ENCODE data around the gene CSTF1. TPM values are rescaled to one million over a fixed set of nuclear protein-coding genes. Genes with fewer than 3 reads are reported as not detected.

The CSTF1 gene
- total RNA-seq, 1 experiment from 2014 or later: 44.5 TPM

DNA sequence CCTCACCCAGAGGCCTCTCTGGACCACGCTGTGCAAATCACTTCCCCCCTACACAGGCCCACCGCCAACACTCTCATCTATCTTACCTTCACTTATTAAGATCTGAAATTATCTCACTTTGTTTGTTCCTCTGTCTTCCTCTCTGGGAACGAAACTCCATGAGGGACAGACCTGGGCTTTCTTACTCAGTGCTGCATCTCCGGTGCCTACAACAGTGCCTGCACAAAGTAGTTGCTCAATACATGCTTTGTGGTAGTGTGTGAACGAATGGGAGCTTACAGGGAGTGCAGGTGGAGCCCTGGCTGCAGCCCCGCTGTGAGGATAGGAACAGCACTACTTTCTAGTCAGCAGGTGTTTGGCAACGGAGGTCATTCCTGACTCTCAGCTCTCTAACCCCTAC lies 25.0 kb downstream of the CSTF1 start:
- Histone ChIP-seq H3K27me3 (ENCODE audit: insufficient read depth, low read length) (no peaks in the 10 kb centered on the region), H3K9me3 (ENCODE audit: control insufficient read depth in 1 of 2, insufficient read depth in 1 of 2, low read depth in 1 of 2, low read length in 2 of 2) (no peaks in the 10 kb centered on the region), H3K79me2 (ENCODE audit: insufficient read depth, low read length) (no peaks in the 10 kb centered on the region), H3K36me3 (ENCODE audit: control insufficient read depth in 1 of 2, insufficient read depth in 2 of 2, low read length in 2 of 2) (peaks cover 0 to 2% of the 10 kb centered on the region in 2 experiments; a peak in 1 of 4 replicates), H3K9ac (ENCODE audit: low read length) (no peak overlapping the region), H2AFZ (ENCODE audit: low read depth, low read length, poor library complexity, severe bottlenecking) (no peak overlapping the region), H3K27ac (ENCODE audit: low read depth, low read length) (no peak overlapping the region), H3K4me3 (replicated peaks in 1 of 2; ENCODE audit: low read depth in 1 of 2, low read length in 2 of 2) (no peak overlapping the region), H3K4me1 (ENCODE audit: control insufficient read depth in 1 of 2, insufficient read depth in 2 of 2, low read length in 2 of 2) (peaks cover 9 to 13% of the 10 kb centered on the region in 2 experiments), H3K9me2 (ENCODE audit: insufficient read depth) (no peaks in the 10 kb centered on the region), H3K4me2 (ENCODE audit: low read length) (no peak overlapping the region), H4K20me1 (ENCODE audit: insufficient read depth) (no peaks in the 10 kb centered on the region)
- DNase-seq (ENCODE audit: low read depth, low spot score): no peak
- TF ChIP-seq, protein P1, sequence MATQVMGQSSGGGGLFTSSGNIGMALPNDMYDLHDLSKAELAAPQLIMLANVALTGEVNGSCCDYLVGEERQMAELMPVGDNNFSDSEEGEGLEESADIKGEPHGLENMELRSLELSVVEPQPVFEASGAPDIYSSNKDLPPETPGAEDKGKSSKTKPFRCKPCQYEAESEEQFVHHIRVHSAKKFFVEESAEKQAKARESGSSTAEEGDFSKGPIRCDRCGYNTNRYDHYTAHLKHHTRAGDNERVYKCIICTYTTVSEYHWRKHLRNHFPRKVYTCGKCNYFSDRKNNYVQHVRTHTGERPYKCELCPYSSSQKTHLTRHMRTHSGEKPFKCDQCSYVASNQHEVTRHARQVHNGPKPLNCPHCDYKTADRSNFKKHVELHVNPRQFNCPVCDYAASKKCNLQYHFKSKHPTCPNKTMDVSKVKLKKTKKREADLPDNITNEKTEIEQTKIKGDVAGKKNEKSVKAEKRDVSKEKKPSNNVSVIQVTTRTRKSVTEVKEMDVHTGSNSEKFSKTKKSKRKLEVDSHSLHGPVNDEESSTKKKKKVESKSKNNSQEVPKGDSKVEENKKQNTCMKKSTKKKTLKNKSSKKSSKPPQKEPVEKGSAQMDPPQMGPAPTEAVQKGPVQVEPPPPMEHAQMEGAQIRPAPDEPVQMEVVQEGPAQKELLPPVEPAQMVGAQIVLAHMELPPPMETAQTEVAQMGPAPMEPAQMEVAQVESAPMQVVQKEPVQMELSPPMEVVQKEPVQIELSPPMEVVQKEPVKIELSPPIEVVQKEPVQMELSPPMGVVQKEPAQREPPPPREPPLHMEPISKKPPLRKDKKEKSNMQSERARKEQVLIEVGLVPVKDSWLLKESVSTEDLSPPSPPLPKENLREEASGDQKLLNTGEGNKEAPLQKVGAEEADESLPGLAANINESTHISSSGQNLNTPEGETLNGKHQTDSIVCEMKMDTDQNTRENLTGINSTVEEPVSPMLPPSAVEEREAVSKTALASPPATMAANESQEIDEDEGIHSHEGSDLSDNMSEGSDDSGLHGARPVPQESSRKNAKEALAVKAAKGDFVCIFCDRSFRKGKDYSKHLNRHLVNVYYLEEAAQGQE (IDR thresholded peaks at IDR 0.05; ENCODE audit: low read depth): no peak
- TF ChIP-seq JUND (IDR thresholded peaks at IDR 0.05): no peak
- TF ChIP-seq CEBPB (IDR thresholded peaks at IDR 0.05; ENCODE audit: low read depth): no peak
- no peak for TF ChIP-seq SRF (IDR thresholded peaks at IDR 0.05; ENCODE audit: low read depth)
- no peak for TF ChIP-seq ZFX (IDR thresholded peaks at IDR 0.05)
- TF ChIP-seq ATF3 (IDR thresholded peaks at IDR 0.05): no peak
- TF ChIP-seq SP1 (IDR thresholded peaks at IDR 0.05; ENCODE audit: low read depth): no peak
- TF ChIP-seq CBX3 (IDR thresholded peaks at IDR 0.05; ENCODE audit: low read depth): no peak
- TF ChIP-seq ELF1 (IDR thresholded peaks at IDR 0.05; ENCODE audit: borderline replicate concordance, low read depth): no peak
- no peak for TF ChIP-seq YY1 (IDR thresholded peaks at IDR 0.05; ENCODE audit: extremely low read depth, insufficient replicate concordance, low read depth, low read length)
- no peak for TF ChIP-seq FOSL1 (IDR thresholded peaks at IDR 0.05; ENCODE audit: low read depth)
- no peak for TF ChIP-seq ZBTB33 (IDR thresholded peaks at IDR 0.05; ENCODE audit: extremely low read depth, insufficient replicate concordance, low read length)
- no peak for TF ChIP-seq CTCF (IDR thresholded peaks at IDR 0.05 in 2 of 3, conservative IDR thresholded peaks at IDR 0.05 in 1 of 3; ENCODE audit: borderline replicate concordance in 1 of 3, insufficient read depth in 1 of 3, low read depth in 2 of 3, low read length in 2 of 3)
- no peak for TF ChIP-seq TCF7L2 (IDR thresholded peaks at IDR 0.05; ENCODE audit: borderline replicate concordance, extremely low read depth, insufficient read depth, insufficient read length)
- TF ChIP-seq RAD21 (IDR thresholded peaks at IDR 0.05; ENCODE audit: low read depth): no peak
- no peak for TF ChIP-seq EZH2phosphoT487 (IDR thresholded peaks at IDR 0.05; ENCODE audit: borderline replicate concordance)
- no peak for TF ChIP-seq POLR2AphosphoS5 (IDR thresholded peaks at IDR 0.05; ENCODE audit: low read depth, low read length)
- intact Hi-C loops (cut with micrococcal nuclease): no loop called here
- RAD21 ChIA-PET (ENCODE audit: low non-redundant PET in 1 of 2, low total read pairs in 2 of 2, uncharacterized antibody in 2 of 2, unreplicated experiment in 2 of 2): no interaction called here
- POLR2A ChIA-PET: no interaction called here
- CTCF ChIA-PET: no interaction called here
- no TSS peak for BruUV-seq (replicated peaks)
- ATAC-seq: no peak
